Measurements from ENCODE around the gene BEND5. TPM values are rescaled to one million over a fixed set of nuclear protein-coding genes. Genes with fewer than 3 reads are reported as not detected.

Gene BEND5, protein sequence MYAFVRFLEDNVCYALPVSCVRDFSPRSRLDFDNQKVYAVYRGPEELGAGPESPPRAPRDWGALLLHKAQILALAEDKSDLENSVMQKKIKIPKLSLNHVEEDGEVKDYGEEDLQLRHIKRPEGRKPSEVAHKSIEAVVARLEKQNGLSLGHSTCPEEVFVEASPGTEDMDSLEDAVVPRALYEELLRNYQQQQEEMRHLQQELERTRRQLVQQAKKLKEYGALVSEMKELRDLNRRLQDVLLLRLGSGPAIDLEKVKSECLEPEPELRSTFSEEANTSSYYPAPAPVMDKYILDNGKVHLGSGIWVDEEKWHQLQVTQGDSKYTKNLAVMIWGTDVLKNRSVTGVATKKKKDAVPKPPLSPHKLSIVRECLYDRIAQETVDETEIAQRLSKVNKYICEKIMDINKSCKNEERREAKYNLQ
- 1 to 10 TPM; 4.9 to 5.2 TPM for total RNA-seq

DNA sequence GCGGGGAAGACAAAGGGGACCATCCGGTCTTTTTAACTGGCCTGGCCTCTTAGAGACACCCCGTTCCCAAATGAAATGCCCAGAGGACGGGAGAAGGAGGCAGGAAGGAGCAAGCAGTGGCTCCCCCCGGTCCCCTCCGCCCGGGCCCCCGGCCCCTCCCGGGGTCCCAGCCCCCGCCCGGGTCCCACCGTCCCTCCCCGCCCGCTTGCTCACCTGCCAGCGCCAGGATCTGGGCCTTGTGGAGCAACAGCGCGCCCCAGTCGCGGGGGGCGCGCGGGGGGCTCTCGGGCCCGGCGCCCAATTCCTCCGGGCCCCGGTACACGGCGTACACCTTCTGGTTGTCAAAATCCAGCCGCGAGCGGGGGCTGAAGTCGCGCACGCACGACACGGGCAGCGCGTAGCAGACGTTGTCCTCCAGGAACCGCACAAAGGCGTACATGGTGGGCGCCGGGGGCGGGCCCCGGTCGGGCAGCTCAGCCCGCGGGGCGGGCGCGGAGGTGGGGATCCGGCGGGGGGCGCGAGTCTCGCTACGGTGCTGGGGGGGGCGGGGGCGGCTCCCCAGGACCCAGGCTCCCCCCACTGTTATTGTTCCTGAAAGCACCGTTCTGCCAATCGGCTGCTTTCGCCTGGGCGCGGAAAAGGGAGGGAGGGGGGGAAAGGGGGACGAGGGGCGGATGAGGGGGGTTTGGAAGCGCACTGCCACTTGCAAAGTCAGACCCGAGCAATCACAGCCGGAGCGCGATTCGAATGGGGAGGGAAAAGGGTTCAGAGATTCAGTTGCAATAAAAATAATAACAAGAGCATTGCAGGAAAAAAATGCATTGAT, at the start of gene BEND5:
Gene BEND5 (minus strand): TSS at position 499 of the 826 bp plus-strand sequence. CDS start 60 bp downstream, at position 439.
- DNase-seq (ENCODE audit: low spot score): peak; percentile 23
- TF ChIP-seq, protein P1, sequence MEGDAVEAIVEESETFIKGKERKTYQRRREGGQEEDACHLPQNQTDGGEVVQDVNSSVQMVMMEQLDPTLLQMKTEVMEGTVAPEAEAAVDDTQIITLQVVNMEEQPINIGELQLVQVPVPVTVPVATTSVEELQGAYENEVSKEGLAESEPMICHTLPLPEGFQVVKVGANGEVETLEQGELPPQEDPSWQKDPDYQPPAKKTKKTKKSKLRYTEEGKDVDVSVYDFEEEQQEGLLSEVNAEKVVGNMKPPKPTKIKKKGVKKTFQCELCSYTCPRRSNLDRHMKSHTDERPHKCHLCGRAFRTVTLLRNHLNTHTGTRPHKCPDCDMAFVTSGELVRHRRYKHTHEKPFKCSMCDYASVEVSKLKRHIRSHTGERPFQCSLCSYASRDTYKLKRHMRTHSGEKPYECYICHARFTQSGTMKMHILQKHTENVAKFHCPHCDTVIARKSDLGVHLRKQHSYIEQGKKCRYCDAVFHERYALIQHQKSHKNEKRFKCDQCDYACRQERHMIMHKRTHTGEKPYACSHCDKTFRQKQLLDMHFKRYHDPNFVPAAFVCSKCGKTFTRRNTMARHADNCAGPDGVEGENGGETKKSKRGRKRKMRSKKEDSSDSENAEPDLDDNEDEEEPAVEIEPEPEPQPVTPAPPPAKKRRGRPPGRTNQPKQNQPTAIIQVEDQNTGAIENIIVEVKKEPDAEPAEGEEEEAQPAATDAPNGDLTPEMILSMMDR (IDR thresholded peaks at IDR 0.05): no peak
- TF ChIP-seq POLR2A (IDR thresholded peaks at IDR 0.05) (no peak), POLR2AphosphoS5 (IDR thresholded peaks at IDR 0.05) (no peak)
- H3K27me3 ChIP-seq (replicated peaks; ENCODE audit: insufficient read depth): no peaks in the 10 kb centered on the region
- H3K36me3 ChIP-seq: no peaks in the 10 kb centered on the region
- H3K9me3 ChIP-seq: no peaks in the 10 kb centered on the region
- intact Hi-C loops (cut with DNase I): no loop called here
- peak within 1 kb of the TSS; percentile 46 to 61 for H3K4me3 ChIP-seq
- peaks cover 4% of the 10 kb centered on the region for H3K4me1 ChIP-seq (replicated peaks)
- peak within 1 kb of the TSS; percentile 67 to 77 for H3K27ac ChIP-seq
- 2% methylated on average over 57 of the region's 73 CpGs for WGBS

DNA sequence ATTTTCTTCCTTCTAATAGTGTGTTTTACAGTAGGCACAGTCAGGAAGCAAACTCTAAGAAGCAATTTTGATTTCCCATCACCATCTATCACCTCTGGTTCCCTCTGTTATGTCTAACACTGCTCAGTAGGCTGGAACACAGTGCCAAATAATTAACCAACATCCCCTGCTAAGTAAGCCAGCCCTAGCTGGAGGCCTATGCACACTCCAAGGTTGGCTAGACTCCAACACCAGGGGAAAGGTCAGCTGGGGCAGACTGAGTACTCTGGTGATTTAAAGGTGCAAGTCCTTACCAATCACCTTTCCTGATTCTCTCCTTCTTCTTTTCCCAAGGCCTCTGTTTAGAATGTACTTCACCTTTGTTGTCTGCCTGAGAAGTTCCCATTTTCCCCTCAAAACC, 46.5 kb upstream of the BEND5 start:
- Histone ChIP-seq H3K27ac (no peak overlapping the region), H3K4me1 (replicated peaks) (no peaks in the 10 kb centered on the region), H3K36me3 (no peaks in the 10 kb centered on the region), H3K4me3 (no peak overlapping the region), H3K9me3 (no peaks in the 10 kb centered on the region), H3K27me3 (replicated peaks; ENCODE audit: insufficient read depth) (no peaks in the 10 kb centered on the region)
- no peak for DNase-seq (ENCODE audit: low spot score)
- intact Hi-C loops (cut with DNase I): no loop called here
- TF ChIP-seq POLR2A (IDR thresholded peaks at IDR 0.05) (no peak), POLR2AphosphoS5 (IDR thresholded peaks at IDR 0.05) (no peak)
- TF ChIP-seq, protein P1 (IDR thresholded peaks at IDR 0.05): no peak

DNA sequence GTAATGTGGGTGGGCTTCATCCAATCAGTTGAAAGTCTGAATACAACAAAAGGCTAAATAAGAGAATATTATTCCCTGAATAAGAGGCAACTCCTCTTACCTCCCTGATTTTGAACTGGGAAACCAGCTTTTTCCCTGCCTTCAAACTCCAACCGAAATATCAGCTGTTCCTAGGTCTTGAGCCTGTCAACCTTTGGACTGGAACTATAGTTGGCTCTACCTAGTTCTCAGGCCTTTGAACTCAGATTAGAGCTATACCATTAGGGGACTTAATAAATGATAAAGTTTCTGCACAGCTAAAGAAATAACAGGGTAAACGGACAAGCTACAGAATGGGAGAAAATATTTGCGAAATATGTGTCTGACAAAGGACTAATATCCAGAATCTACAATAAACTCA, 43.8 kb upstream of the BEND5 start:
- DNase-seq (ENCODE audit: low spot score): no peak
- no peak for TF ChIP-seq POLR2AphosphoS5 (IDR thresholded peaks at IDR 0.05)
- WGBS: 92% methylated on average over 3 of the region's 3 CpGs
- H3K27ac ChIP-seq: no peak overlapping the region
- no peaks in the 10 kb centered on the region for H3K4me1 ChIP-seq (replicated peaks)
- H3K4me3 ChIP-seq: no peak overlapping the region
- H3K9me3 ChIP-seq: no peaks in the 10 kb centered on the region
- no peaks in the 10 kb centered on the region for H3K27me3 ChIP-seq (replicated peaks; ENCODE audit: insufficient read depth)
- intact Hi-C loops (cut with DNase I): no loop called here
- H3K36me3 ChIP-seq: no peaks in the 10 kb centered on the region

DNA sequence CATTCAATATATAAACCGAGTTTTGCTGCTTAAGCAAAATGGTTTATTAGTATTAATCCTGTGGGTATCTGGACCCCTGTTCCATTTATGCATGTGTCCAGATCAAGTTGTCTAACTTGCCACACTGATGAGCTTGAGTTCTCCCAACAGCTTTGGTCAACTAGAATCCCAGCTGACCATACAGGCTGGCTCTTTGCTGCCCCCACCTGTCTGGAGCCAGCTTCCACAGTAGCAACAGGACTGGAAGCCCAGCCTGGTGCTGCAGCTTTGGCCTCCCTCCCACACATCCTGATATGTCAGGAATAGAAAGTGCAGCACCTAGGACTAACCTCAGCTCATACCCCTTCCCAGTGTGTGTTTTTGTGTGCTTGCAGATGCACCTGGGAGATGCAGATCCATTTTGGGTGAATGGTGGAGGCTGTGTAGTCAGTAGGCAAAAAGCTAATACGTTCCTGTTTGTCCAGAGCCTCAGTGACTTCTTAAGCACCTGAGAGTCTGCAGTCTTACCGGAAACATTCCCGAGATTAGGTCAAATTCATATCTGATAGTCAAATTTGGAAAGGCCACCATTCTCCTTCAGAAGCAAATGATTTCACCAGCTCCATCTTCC, 40.9 kb upstream of the BEND5 start:
- Histone ChIP-seq H3K4me1 (replicated peaks) (no peaks in the 10 kb centered on the region), H3K27ac (no peak overlapping the region), H3K4me3 (no peak overlapping the region), H3K36me3 (no peaks in the 10 kb centered on the region), H3K27me3 (replicated peaks; ENCODE audit: insufficient read depth) (no peaks in the 10 kb centered on the region), H3K9me3 (no peaks in the 10 kb centered on the region)
- peak; percentile 55 for DNase-seq (ENCODE audit: low spot score)
- intact Hi-C loops (cut with DNase I): loop anchor here (5.0 to 10.0 kb wide), 2 partner anchors 143 to 245 kb away; no protein-coding TSS in a partner anchor
- 64% methylated on average over 4 of the region's 4 CpGs for WGBS
- TF ChIP-seq POLR2A (IDR thresholded peaks at IDR 0.05) (no peak), POLR2AphosphoS5 (IDR thresholded peaks at IDR 0.05) (no peak)
- TF ChIP-seq, protein P1 (IDR thresholded peaks at IDR 0.05): peak; percentile 67 to 76 (median 72)

DNA sequence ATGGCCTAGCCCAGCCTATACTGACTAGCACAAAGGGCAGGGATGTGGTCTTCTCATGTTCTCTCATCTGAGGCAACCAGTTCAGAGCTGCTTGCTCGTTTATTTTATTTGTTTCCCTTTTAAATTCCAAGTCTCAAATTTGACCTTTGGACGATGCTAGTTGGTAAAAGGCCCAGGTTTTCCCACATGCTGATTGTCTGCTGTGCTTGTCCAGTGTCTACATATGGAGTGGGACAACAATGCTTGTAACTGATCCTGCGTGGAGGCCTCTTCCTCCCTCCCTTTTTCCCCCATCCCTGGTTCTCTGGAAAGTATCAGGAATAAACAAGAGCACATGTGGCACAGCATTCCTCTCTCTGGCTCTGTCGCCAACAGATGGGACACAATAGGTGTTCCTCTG, 34.0 kb upstream of the BEND5 start:
- WGBS: 22% methylated on average over 4 of the region's 4 CpGs
- intact Hi-C loops (cut with DNase I): loop anchor here (10.0 kb wide), 1 partner anchor 136 kb away; no protein-coding TSS in a partner anchor

More for the DNA sequence above, 34.0 kb upstream of the BEND5 start:
- Histone ChIP-seq H3K4me1 (replicated peaks) (no peaks in the 10 kb centered on the region), H3K4me3 (no peak overlapping the region), H3K9me3 (no peaks in the 10 kb centered on the region), H3K27me3 (replicated peaks; ENCODE audit: insufficient read depth) (no peaks in the 10 kb centered on the region), H3K36me3 (no peaks in the 10 kb centered on the region), H3K27ac (no peak overlapping the region)
- no peak for DNase-seq (ENCODE audit: low spot score)
- TF ChIP-seq POLR2AphosphoS5 (IDR thresholded peaks at IDR 0.05) (no peak), POLR2A (IDR thresholded peaks at IDR 0.05) (no peak)
- TF ChIP-seq, protein P1 (IDR thresholded peaks at IDR 0.05): no peak

Data from prostate gland (tissue), 2 donors.